Caki2 (cell line): ENCODE data around the gene SUPT20H. TPM values are rescaled to one million over a fixed set of nuclear protein-coding genes. Genes with fewer than 3 reads are reported as not detected.

Source experiments
- DNase-seq: peaks from one replicate; pipeline ENCODE4 v3.0.0-alpha.2; 2015; ENCODE audit warnings: low read depth
- in situ Hi-C: cut with HindIII; loops from 2 replicates; pipeline ENCODE4 v1.10.0; 2016; ENCODE audit warnings: low sequenced_read_pairs, low pct_unique_long_range_greater_than_20kb, mixed read lengths
- total RNA-seq: library from RNA; depleted of rRNA; stranded (reverse); fragments of >200 nt; shearing (Covaris generic); gene quantifications from 2 replicates; pipeline ENCODE4 v1.2.3, GENCODE V29; 2014; ENCODE audit warnings: low replicate concordance

Gene SUPT20H
- total RNA-seq, 1 experiment from 2014 or later = 17.2 TPM

- in situ Hi-C loops = no loop called here
- no peak for DNase-seq
Observed at GRCh38 chr13:37026771-37027170, 32.7 kb downstream of the SUPT20H start.

- in situ Hi-C loops = no loop called here
- DNase-seq = no peak
Observed at GRCh38 chr13:37023871-37024270, 35.6 kb downstream of the SUPT20H start.

- in situ Hi-C loops = no loop called here
- DNase-seq = no peak
Observed at GRCh38 chr13:37014609-37015008, 44.9 kb downstream of the SUPT20H start.

GRCh38 chr13:37011788-37012187 lies 47.7 kb downstream of the SUPT20H start:
- no peak for DNase-seq
- in situ Hi-C loops = no loop called here

GRCh38 chr13:37011002-37011401 lies 48.5 kb downstream of the SUPT20H start:
- in situ Hi-C loops = no loop called here
- DNase-seq = no peak

GRCh38 chr13:37010424-37010823 lies 49.1 kb downstream of the SUPT20H start:
- in situ Hi-C loops = no loop called here

GRCh38 chr13:37009692-37010091 lies 49.8 kb downstream of the SUPT20H start:
- no peak for DNase-seq
- in situ Hi-C loops = no loop called here

More at GRCh38 chr13:37010424-37010823, 49.1 kb downstream of the SUPT20H start:
- no peak for DNase-seq

- no peak for DNase-seq
- in situ Hi-C loops = no loop called here
Observed at GRCh38 chr13:37001921-37002250, 57.6 kb downstream of the SUPT20H start.

- in situ Hi-C loops = no loop called here
- DNase-seq = peak; percentile 83
Observed at GRCh38 chr13:36999054-36999714, 60.3 kb downstream of the SUPT20H start, which contains the start of gene ALG5. TSS of gene ALG5 (minus strand) at chr13:36999340. CDS start at chr13:36999300, 40 bp downstream.

- in situ Hi-C loops = no loop called here
- no peak for DNase-seq
Observed at GRCh38 chr13:36998624-36999041, 60.9 kb downstream of the SUPT20H start.

GRCh38 chr13:36997716-36998427 lies 61.6 kb downstream of the SUPT20H start:
- in situ Hi-C loops = no loop called here
- DNase-seq = no peak

GRCh38 chr13:36992362-36992761 lies 67.1 kb downstream of the SUPT20H start:
- DNase-seq = no peak
- in situ Hi-C loops = no loop called here

- in situ Hi-C loops = no loop called here
- DNase-seq = peak; percentile 3
Observed at GRCh38 chr13:36986462-36987240, 72.8 kb downstream of the SUPT20H start.

- DNase-seq = peak; percentile 11
- in situ Hi-C loops = no loop called here
Observed at GRCh38 chr13:36981156-36981743, 78.2 kb downstream of the SUPT20H start.

GRCh38 chr13:36979361-36980050 lies 80.0 kb downstream of the SUPT20H start:
- no peak for DNase-seq
- in situ Hi-C loops = no loop called here

- no peak for DNase-seq
- in situ Hi-C loops = no loop called here
Observed at GRCh38 chr13:36975172-36975571, 84.3 kb downstream of the SUPT20H start.

GRCh38 chr13:36973621-36974295 lies 85.7 kb downstream of the SUPT20H start:
- DNase-seq = no peak
- in situ Hi-C loops = no loop called here

GRCh38 chr13:36973009-36973408 lies 86.5 kb downstream of the SUPT20H start:
- in situ Hi-C loops = no loop called here
- no peak for DNase-seq
